AG09319 (cell line): Measurements from ENCODE around the gene ZNF862.

ENCODE experiments used
- DNase-seq: peaks from one replicate; pipeline ENCODE4 v3.0.0-alpha.2; 2010; ENCODE audit warnings: low read depth; ENCODE audit errors: extremely low read depth
- TF ChIP-seq, protein P1 (sequence below): IDR thresholded peaks from 2 replicates; pipeline ENCODE4 v1.5.1; 2011; ENCODE audit warnings: low read depth, mild to moderate bottlenecking, inconsistent platforms, low read length, moderate library complexity

The ZNF862 gene

DNA sequence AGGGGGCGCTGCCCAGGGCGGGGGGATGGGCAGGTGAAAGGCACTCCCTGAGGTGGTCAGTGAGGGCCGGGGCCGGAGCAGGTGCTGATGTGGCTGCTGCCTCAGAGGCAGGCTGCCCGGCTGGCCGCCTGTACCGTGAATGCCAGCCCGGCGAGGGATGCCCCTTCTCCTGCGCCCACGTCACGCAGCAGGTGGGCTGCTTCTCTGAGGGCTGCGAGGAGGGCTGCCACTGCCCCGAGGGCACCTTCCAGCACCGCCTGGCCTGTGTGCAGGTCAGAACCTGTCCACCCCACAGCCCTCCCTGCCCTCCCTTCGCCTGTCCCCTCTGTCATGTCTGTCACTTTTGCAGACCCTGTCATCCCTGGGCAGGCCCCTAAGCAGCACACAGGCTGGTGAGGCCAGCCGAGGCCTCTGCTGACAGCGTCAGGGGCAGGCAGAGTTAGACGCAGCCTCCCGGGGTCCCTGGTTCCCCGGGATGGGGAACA, 21.9 kb upstream of the ZNF862 start:
- no peak for DNase-seq
- TF ChIP-seq, protein P1, sequence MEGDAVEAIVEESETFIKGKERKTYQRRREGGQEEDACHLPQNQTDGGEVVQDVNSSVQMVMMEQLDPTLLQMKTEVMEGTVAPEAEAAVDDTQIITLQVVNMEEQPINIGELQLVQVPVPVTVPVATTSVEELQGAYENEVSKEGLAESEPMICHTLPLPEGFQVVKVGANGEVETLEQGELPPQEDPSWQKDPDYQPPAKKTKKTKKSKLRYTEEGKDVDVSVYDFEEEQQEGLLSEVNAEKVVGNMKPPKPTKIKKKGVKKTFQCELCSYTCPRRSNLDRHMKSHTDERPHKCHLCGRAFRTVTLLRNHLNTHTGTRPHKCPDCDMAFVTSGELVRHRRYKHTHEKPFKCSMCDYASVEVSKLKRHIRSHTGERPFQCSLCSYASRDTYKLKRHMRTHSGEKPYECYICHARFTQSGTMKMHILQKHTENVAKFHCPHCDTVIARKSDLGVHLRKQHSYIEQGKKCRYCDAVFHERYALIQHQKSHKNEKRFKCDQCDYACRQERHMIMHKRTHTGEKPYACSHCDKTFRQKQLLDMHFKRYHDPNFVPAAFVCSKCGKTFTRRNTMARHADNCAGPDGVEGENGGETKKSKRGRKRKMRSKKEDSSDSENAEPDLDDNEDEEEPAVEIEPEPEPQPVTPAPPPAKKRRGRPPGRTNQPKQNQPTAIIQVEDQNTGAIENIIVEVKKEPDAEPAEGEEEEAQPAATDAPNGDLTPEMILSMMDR: no peak

- DNase-seq: no peak
- TF ChIP-seq, protein P1: no peak
Measured at GRCh38 chr7:149816794-149817193, 21.4 kb upstream of the ZNF862 start.

- TF ChIP-seq, protein P1: no peak
- no peak for DNase-seq
Measured at GRCh38 chr7:149817301-149817771, 20.8 kb upstream of the ZNF862 start.

DNA sequence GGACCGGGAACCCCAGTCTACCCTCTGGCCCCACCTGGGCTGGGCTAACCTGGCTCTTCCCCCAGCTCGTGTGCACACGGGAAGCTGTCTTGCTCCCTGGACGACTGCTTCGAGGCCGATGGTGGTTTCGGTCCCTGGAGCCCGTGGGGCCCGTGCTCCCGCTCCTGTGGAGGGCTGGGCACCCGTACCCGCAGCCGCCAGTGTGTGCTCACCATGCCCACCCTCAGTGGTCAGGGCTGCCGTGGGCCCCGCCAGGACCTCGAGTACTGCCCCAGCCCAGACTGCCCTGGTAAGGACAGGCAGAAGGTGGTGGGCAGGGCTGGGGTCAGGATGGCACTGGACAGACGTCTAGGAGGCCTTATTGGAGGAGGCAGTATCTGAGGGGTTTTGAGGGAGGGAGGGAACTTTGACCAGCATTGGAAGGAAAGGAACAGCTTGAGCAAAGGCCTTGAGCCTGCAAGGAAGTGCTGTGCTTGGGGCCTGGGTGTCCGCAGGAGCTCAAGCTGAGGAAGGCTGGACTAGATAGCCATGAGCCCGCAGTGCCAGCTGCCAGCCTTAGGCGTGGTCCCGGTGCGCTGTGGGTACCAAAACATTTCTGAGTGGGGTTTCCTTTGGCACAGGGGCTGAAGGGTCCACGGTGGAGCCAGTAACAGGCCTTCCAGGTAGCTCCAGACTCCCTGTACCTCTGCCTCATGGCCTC, 20.2 kb upstream of the ZNF862 start:
- TF ChIP-seq, protein P1: no peak
- DNase-seq: no peak

DNA sequence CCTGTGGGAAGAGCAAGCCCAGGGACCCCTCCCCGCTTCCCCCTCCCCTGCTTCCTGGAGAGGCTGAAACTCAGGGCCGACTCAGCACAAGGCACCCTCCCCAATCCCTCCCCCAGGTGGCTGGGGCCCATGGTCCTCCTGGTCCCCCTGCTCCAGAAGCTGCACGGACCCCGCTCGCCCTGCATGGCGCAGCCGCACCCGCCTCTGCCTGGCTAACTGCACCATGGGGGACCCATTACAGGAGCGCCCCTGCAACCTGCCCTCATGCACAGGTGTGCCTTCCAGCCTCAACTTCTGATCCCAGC, 19.7 kb upstream of the ZNF862 start:
- TF ChIP-seq, protein P1: no peak
- DNase-seq: no peak

GRCh38 chr7:149819141-149819960, 18.8 kb upstream of the ZNF862 start:
- TF ChIP-seq, protein P1: no peak
- no peak for DNase-seq

DNA sequence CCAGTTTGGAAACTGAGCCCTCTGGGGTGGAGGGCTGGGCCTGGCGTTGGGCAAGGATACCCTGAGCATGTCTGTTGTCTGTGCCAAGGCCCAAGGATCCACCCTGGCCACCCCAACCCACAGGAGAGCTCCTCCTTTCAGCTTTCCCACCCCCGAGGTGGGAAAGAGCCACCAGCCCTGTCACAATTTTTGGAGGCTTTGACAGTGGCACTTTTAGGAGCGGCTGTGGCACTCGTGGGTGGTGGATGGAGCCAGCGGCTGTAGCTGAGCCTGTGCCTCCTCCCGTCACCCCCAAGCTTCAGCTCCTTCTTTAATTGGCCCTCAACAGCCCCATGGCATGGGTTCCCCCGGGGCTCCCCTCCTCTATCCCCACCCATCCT, 18.2 kb upstream of the ZNF862 start:
- TF ChIP-seq, protein P1: no peak
- DNase-seq: no peak
